ENCODE measurements around the gene HOXD11.

Gene HOXD11

GRCh38 chr2:176129813-176130146 is 22.7 kb downstream of the HOXD11 start:
- Histone ChIP-seq H3K79me2 (ENCODE audit: insufficient read depth, low read length) (no peaks in the 10 kb centered on the region), H3K4me2 (ENCODE audit: insufficient read depth, low read length) (no peak overlapping the region), H3K4me1 (ENCODE audit: insufficient read depth, low read length) (peaks cover 4% of the 10 kb centered on the region; the same call in 1 of the 2 replicates), H3K9me3 (ENCODE audit: insufficient read depth, low read length, severe bottlenecking) (no peaks in the 10 kb centered on the region), H4K20me1 (ENCODE audit: insufficient read depth, low read length) (no peaks in the 10 kb centered on the region), H3K4me3 (ENCODE audit: low read depth in 1 of 2, low read length in 2 of 2) (no peak overlapping the region), H3K36me3 (ENCODE audit: insufficient read depth, low read length) (no peaks in the 10 kb centered on the region), H2AFZ (ENCODE audit: low read depth, low read length) (no peak overlapping the region), H3K27me3 (ENCODE audit: insufficient read depth, low read length, poor library complexity) (peaks cover 10% of the 10 kb centered on the region), H3K9ac (ENCODE audit: low read depth, low read length) (no peak overlapping the region), H3K27ac (ENCODE audit: low read length) (no peak overlapping the region)
- ATAC-seq (ENCODE audit: insufficient read depth, low read depth) (no peak), DNase-seq (no peak)
- TF ChIP-seq EZH2 (IDR thresholded peaks at IDR 0.05; ENCODE audit: borderline replicate concordance, low read depth, low read length, severe bottlenecking) (no peak), CTCF (IDR thresholded peaks at IDR 0.05; ENCODE audit: borderline replicate concordance, extremely low read depth, low read length, poor library complexity, severe bottlenecking) (no peak)

GRCh38 chr2:176130147-176130956 is 23.3 kb downstream of the HOXD11 start:
- H3K4me3 ChIP-seq (ENCODE audit: low read depth in 1 of 2, low read length in 2 of 2) = no peak overlapping the region
- H3K9me3 ChIP-seq (ENCODE audit: insufficient read depth, low read length, severe bottlenecking) = no peaks in the 10 kb centered on the region
- H3K4me2 ChIP-seq (ENCODE audit: insufficient read depth, low read length) = no peak overlapping the region
- DNase-seq (no peak), ATAC-seq (ENCODE audit: insufficient read depth, low read depth) (no peak)
- H2AFZ ChIP-seq (ENCODE audit: low read depth, low read length) = no peak overlapping the region
- H3K27ac ChIP-seq (ENCODE audit: low read length) = no peak overlapping the region
- peaks cover 10% of the 10 kb centered on the region for H3K27me3 ChIP-seq (ENCODE audit: insufficient read depth, low read length, poor library complexity)
- no peak overlapping the region for H3K9ac ChIP-seq (ENCODE audit: low read depth, low read length)
- H4K20me1 ChIP-seq (ENCODE audit: insufficient read depth, low read length) = no peaks in the 10 kb centered on the region
- no peaks in the 10 kb centered on the region for H3K36me3 ChIP-seq (ENCODE audit: insufficient read depth, low read length)
- no peaks in the 10 kb centered on the region for H3K79me2 ChIP-seq (ENCODE audit: insufficient read depth, low read length)
- H3K4me1 ChIP-seq (ENCODE audit: insufficient read depth, low read length) = peaks cover 4% of the 10 kb centered on the region; the same call in 1 of the 2 replicates
- TF ChIP-seq EZH2 (IDR thresholded peaks at IDR 0.05; ENCODE audit: borderline replicate concordance, low read depth, low read length, severe bottlenecking) (no peak), CTCF (IDR thresholded peaks at IDR 0.05; ENCODE audit: borderline replicate concordance, extremely low read depth, low read length, poor library complexity, severe bottlenecking) (no peak)

- peaks cover 4% of the 10 kb centered on the region; the same call in 1 of the 2 replicates for H3K4me1 ChIP-seq (ENCODE audit: insufficient read depth, low read length)
- no peaks in the 10 kb centered on the region for H4K20me1 ChIP-seq (ENCODE audit: insufficient read depth, low read length)
- H3K9ac ChIP-seq (ENCODE audit: low read depth, low read length) = no peak overlapping the region
- H3K27ac ChIP-seq (ENCODE audit: low read length) = no peak overlapping the region
- H3K79me2 ChIP-seq (ENCODE audit: insufficient read depth, low read length) = no peaks in the 10 kb centered on the region
- no peak for ATAC-seq (ENCODE audit: insufficient read depth, low read depth)
- H3K9me3 ChIP-seq (ENCODE audit: insufficient read depth, low read length, severe bottlenecking) = no peaks in the 10 kb centered on the region
- no peaks in the 10 kb centered on the region for H3K36me3 ChIP-seq (ENCODE audit: insufficient read depth, low read length)
- H2AFZ ChIP-seq (ENCODE audit: low read depth, low read length) = no peak overlapping the region
- peaks cover 10% of the 10 kb centered on the region for H3K27me3 ChIP-seq (ENCODE audit: insufficient read depth, low read length, poor library complexity)
- TF ChIP-seq CTCF (IDR thresholded peaks at IDR 0.05; ENCODE audit: borderline replicate concordance, extremely low read depth, low read length, poor library complexity, severe bottlenecking) (no peak), EZH2 (IDR thresholded peaks at IDR 0.05; ENCODE audit: borderline replicate concordance, low read depth, low read length, severe bottlenecking) (no peak)
- DNase-seq = no peak
- no peak overlapping the region for H3K4me3 ChIP-seq (ENCODE audit: low read depth in 1 of 2, low read length in 2 of 2)
- H3K4me2 ChIP-seq (ENCODE audit: insufficient read depth, low read length) = no peak overlapping the region
These were observed 24.1 kb downstream of the HOXD11 start for GRCh38 chr2:176130957-176131847.

Data from DND-41 (cell line).